ENCODE measurements around the gene WBP1L. TPM values are rescaled to one million over a fixed set of nuclear protein-coding genes. Genes with fewer than 3 reads are reported as not detected.

Gene WBP1L
- total and polyA plus RNA-seq, 2 of the 13 experiments (the other 11 are each of a cell fraction or from before 2014, with no cell fraction given) = 8.3 to 12.3 TPM

DNA sequence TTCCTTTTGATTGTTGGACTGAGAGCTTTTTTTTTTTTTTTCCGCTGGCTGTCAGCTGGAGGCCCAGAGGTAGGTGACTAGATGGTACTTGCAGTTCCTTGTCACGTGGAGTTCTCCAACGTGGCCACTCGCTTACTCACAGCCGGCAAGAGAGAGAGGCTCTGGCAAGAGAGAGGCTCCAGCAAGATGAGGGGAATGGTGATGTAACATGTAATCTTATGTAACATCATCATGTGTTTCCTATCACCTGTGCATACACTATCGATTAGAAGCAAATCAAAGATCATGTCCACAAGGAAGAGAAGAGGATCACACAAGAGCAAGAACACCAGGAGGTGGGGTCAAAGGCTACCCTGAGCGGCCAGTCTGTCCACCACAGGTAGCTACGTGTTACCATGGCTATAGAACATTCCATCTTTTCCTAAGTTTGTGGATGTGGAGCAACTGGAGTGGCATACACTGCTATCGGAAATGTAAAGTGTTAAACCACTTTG, 106.3 kb downstream of the WBP1L start (continued):
- TF ChIP-seq, protein P1, sequence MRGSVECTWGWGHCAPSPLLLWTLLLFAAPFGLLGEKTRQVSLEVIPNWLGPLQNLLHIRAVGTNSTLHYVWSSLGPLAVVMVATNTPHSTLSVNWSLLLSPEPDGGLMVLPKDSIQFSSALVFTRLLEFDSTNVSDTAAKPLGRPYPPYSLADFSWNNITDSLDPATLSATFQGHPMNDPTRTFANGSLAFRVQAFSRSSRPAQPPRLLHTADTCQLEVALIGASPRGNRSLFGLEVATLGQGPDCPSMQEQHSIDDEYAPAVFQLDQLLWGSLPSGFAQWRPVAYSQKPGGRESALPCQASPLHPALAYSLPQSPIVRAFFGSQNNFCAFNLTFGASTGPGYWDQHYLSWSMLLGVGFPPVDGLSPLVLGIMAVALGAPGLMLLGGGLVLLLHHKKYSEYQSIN (CRISPR knock-in tag; IDR thresholded peaks at IDR 0.05; ENCODE audit: borderline replicate concordance) = no peak
- TF ChIP-seq DPF2 (CRISPR knock-in tag; IDR thresholded peaks at IDR 0.05; ENCODE audit: borderline replicate concordance, low read depth) (peak; percentile 65; the same call in 1 of the 2 replicates), ZFX (CRISPR knock-in tag; IDR thresholded peaks at IDR 0.05; ENCODE audit: low read depth) (peak; percentile 56; the same call in 1 of the 2 replicates), NFKB2 (CRISPR knock-in tag; IDR thresholded peaks at IDR 0.05; ENCODE audit: borderline replicate concordance) (no peak), ZNF720 (CRISPR knock-in tag; IDR thresholded peaks at IDR 0.05) (no peak), TOPORS (CRISPR knock-in tag; IDR thresholded peaks at IDR 0.05) (0 out of 2 replicates have a peak, but pooled peaks have one; percentile 35), ESRRA (CRISPR knock-in tag; IDR thresholded peaks at IDR 0.05; ENCODE audit: low read depth) (peak; percentile 61; the same call in 1 of the 2 replicates), SUZ12 (IDR thresholded peaks at IDR 0.05; ENCODE audit: low read depth, low read length) (no peak), SAFB2 (CRISPR knock-in tag; IDR thresholded peaks at IDR 0.05; ENCODE audit: borderline replicate concordance, low read depth) (no peak; the same call in 1 of the 2 replicates), BORCS8-MEF2B (CRISPR knock-in tag; IDR thresholded peaks at IDR 0.05) (peak; percentile 70; the same call in 1 of the 2 replicates), TEAD3 (CRISPR knock-in tag; optimal IDR thresholded peaks at IDR 0.05; ENCODE audit: borderline replicate concordance) (peak; percentile 72), CENPX (CRISPR knock-in tag; IDR thresholded peaks at IDR 0.05) (no peak), SAP130 (CRISPR knock-in tag; IDR thresholded peaks at IDR 0.05; ENCODE audit: low read depth) (peak; percentile 96), ZNF180 (CRISPR knock-in tag; IDR thresholded peaks at IDR 0.05; ENCODE audit: borderline replicate concordance, low read depth) (no peak)
- TF ChIP-seq, protein P2, sequence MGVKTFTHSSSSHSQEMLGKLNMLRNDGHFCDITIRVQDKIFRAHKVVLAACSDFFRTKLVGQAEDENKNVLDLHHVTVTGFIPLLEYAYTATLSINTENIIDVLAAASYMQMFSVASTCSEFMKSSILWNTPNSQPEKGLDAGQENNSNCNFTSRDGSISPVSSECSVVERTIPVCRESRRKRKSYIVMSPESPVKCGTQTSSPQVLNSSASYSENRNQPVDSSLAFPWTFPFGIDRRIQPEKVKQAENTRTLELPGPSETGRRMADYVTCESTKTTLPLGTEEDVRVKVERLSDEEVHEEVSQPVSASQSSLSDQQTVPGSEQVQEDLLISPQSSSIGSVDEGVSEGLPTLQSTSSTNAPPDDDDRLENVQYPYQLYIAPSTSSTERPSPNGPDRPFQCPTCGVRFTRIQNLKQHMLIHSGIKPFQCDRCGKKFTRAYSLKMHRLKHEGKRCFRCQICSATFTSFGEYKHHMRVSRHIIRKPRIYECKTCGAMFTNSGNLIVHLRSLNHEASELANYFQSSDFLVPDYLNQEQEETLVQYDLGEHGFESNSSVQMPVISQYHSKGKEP (CRISPR knock-in tag; IDR thresholded peaks at IDR 0.05) = no peak
- TF ChIP-seq, protein P3, sequence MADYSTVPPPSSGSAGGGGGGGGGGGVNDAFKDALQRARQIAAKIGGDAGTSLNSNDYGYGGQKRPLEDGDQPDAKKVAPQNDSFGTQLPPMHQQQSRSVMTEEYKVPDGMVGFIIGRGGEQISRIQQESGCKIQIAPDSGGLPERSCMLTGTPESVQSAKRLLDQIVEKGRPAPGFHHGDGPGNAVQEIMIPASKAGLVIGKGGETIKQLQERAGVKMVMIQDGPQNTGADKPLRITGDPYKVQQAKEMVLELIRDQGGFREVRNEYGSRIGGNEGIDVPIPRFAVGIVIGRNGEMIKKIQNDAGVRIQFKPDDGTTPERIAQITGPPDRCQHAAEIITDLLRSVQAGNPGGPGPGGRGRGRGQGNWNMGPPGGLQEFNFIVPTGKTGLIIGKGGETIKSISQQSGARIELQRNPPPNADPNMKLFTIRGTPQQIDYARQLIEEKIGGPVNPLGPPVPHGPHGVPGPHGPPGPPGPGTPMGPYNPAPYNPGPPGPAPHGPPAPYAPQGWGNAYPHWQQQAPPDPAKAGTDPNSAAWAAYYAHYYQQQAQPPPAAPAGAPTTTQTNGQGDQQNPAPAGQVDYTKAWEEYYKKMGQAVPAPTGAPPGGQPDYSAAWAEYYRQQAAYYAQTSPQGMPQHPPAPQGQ (CRISPR knock-in tag; IDR thresholded peaks at IDR 0.05; ENCODE audit: borderline replicate concordance) = no peak
- TF ChIP-seq, protein P4, sequence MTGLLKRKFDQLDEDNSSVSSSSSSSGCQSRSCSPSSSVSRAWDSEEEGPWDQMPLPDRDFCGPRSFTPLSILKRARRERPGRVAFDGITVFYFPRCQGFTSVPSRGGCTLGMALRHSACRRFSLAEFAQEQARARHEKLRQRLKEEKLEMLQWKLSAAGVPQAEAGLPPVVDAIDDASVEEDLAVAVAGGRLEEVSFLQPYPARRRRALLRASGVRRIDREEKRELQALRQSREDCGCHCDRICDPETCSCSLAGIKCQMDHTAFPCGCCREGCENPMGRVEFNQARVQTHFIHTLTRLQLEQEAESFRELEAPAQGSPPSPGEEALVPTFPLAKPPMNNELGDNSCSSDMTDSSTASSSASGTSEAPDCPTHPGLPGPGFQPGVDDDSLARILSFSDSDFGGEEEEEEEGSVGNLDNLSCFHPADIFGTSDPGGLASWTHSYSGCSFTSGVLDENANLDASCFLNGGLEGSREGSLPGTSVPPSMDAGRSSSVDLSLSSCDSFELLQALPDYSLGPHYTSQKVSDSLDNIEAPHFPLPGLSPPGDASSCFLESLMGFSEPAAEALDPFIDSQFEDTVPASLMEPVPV (CRISPR knock-in tag; IDR thresholded peaks at IDR 0.05) = no peak
- TF ChIP-seq, protein P5, sequence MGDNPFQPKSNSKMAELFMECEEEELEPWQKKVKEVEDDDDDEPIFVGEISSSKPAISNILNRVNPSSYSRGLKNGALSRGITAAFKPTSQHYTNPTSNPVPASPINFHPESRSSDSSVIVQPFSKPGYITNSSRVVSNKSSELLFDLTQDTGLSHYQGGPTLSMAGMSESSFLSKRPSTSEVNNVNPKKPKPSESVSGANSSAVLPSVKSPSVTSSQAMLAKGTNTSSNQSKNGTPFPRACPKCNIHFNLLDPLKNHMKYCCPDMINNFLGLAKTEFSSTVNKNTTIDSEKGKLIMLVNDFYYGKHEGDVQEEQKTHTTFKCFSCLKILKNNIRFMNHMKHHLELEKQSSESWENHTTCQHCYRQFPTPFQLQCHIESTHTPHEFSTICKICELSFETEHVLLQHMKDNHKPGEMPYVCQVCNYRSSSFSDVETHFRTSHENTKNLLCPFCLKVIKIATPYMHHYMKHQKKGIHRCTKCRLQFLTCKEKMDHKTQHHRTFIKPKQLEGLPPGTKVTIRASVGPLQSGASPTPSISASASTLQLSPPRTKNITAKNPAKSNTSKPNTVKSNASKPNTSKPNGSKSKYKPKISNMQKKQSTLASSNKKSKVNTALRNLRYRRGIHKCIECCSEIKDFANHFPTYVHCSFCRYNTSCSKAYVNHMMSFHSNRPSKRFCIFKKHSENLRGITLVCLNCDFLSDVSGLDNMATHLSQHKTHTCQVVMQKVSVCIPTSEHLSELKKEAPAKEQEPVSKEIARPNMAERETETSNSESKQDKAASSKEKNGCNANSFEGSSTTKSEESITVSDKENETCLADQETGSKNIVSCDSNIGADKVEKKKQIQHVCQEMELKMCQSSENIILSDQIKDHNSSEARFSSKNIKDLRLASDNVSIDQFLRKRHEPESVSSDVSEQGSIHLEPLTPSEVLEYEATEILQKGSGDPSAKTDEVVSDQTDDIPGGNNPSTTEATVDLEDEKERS (CRISPR knock-in tag; IDR thresholded peaks at IDR 0.05) = peak; percentile 85; the same call in 1 of the 2 replicates
- TF ChIP-seq, protein P6, sequence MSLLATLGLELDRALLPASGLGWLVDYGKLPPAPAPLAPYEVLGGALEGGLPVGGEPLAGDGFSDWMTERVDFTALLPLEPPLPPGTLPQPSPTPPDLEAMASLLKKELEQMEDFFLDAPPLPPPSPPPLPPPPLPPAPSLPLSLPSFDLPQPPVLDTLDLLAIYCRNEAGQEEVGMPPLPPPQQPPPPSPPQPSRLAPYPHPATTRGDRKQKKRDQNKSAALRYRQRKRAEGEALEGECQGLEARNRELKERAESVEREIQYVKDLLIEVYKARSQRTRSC (CRISPR knock-in tag; IDR thresholded peaks at IDR 0.05; ENCODE audit: low read depth) = no peak
